T-helper 2 cell treated with Interferon-gamma antibody and Interleukin-4, amounts not matched to agents 100 ng/mL and 5 ng/mL, for 36 hours (primary cell): ENCODE measurements around the gene PPIL3. TPM values are rescaled to one million over a fixed set of nuclear protein-coding genes. Genes with fewer than 3 reads are reported as not detected.

Experiments used
- intact Hi-C: fragments of 100-400 bp; cut with micrococcal nuclease; formaldehyde crosslinking; loops from one replicate; pipeline ENCODE4 v1.15.1; 2023
- total RNA-seq: library from RNA; stranded (reverse); gene quantifications from 2 replicates; pipeline ENCODE4 v1.2.3, GENCODE V29; 2022

PPIL3 gene
- total RNA-seq, result 43.7 and 48.6 TPM in 2 replicates

GRCh38 chr2:200888704-200889625, at the start of gene PPIL3, which contains the start of gene NIF3L1:
Gene PPIL3 (minus strand): TSS chr2:200889077. CDS start chr2:200887615, 1,462 bp downstream.
Gene NIF3L1 (plus strand): TSS chr2:200889371. CDS start chr2:200891944, 2,573 bp downstream.
- intact Hi-C loops, result loop anchor here (1.0 to 10.0 kb wide), 12 partner anchors 12 to 562 kb away; partner anchors contain the start of genes BZW1, CFLAR, CLK1 and HYCC2

DNA sequence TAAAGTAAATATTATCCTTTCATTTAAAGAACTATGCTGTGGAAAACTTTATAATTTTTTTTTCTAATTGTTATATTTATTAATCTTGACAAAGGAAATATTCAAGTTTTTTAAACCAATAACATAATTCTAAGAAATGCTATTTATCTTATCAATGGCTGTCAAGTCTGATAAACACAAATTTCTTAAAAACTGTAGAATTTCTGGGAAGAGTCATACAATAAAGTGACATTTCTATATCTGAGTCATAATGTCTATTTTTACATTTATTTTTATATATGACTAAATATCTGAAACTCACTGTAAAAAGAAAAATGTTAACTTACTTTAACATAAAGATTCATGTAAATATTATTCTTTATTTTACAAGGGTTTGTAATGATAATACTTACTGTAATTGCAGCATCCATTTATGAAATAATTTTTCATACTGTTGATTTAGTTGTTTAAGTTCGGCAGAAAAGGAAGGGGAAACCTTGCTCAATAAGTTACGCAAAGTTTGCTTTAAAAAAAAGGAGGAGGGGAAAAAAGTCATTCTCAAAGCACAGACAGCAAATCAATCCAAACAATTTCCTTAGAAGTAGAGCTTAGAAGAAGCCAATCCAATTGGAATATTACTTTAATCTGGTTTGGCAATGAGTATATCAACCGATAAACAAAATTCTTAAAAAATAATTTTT, 42.2 kb upstream of the PPIL3 start:
- intact Hi-C loops, result no loop called here

DNA sequence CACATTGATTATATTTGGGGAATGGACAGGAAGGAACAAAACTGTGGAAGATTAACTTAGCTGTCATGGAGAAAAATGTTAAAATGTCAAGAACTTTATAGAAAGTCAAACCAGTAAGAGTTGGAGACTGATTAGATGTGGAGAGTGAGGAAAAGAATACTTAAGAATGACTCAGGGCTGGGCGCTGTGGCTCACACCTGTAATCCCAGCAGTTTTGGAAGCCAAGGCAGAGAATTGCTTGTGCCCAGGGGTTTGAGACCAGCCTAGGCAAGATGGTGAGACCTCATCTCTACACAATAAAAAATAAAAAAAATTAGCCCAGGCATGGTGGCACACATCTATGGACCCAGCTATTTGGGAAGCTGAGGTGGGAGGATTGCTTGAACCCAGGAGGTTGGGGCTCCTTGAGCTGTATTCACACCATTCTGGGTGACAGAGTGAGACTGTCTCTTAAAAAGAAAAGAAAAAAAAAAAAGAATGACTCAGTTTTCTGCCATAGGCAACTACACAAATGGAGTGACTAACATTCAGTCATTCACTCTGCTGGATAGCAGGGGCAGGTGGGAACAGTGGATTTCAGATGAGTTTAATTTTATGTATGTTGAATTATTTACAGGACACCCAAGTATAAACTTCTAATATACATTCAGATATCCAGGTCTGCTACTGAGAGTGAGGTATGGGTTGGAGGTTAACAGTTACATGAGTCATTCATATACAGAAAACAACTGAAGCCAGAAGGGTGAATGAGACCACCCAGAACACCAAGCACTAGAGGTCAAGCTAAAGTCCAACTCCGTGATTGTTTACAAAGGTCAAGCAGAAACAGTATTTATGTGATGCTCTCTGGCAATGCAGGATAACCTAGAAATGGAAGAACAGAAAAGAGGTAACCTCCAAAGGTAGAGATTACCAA, 40.7 kb upstream of the PPIL3 start:
- intact Hi-C loops, result no loop called here

DNA sequence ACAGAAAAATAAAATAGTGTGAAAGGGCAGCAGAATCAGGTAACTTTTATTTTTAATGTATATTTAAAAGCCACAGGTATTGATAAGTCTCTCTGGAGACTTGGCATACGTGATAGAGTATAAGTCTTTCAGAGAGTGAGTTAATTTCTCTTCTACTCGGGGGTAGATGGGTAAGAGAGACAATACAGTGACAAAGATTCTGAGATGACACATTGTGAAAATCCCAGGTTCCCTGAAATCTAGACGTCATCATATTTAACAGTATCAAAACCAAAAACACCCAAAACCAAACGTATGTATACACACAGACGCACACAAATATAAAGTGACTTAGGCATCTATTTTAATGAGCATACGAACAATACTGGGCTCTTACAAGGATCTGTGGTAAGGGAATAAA, 33.6 kb upstream of the PPIL3 start:
- intact Hi-C loops, result no loop called here

- intact Hi-C loops, result no loop called here
These were observed 24.8 kb upstream of the PPIL3 start for GRCh38 chr2:200913654-200914053.

GRCh38 chr2:200909958-200910357, 21.1 kb upstream of the PPIL3 start:
- intact Hi-C loops, result no loop called here

DNA sequence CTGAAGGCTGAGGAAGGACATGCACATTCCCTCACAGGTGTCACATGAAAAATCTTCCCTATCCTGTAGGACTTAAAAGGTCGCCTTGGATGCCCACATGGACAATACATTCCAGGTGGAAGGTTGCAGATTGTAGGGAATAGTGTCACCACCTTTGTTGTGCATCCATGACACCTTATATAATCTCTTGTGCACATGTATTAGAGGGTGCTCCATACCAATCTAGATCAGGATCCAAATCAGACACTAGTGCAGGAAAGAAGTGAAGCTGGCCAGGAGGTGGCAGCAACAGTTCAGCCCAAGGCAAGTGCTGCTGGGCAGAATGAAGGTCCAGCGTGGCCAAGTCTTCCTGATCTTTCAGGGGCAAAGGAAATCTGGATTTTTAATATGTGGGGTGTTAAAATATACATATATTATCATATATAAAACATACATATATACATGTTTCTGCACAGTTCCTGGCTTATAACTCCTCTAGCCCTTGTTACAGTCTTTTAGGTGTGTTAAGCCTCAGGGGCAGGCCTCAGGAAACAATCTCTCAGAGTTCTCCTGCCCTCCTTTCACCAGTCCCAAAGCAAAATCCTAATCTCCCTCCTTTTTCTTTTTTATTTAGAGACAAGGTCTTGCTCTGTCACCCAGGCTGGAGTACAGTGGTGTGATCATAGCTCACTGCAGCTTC, 16.9 kb upstream of the PPIL3 start:
- intact Hi-C loops, result loop anchor here (1.0 kb wide), 3 partner anchors 253 to 327 kb away; no protein-coding TSS in a partner anchor

DNA sequence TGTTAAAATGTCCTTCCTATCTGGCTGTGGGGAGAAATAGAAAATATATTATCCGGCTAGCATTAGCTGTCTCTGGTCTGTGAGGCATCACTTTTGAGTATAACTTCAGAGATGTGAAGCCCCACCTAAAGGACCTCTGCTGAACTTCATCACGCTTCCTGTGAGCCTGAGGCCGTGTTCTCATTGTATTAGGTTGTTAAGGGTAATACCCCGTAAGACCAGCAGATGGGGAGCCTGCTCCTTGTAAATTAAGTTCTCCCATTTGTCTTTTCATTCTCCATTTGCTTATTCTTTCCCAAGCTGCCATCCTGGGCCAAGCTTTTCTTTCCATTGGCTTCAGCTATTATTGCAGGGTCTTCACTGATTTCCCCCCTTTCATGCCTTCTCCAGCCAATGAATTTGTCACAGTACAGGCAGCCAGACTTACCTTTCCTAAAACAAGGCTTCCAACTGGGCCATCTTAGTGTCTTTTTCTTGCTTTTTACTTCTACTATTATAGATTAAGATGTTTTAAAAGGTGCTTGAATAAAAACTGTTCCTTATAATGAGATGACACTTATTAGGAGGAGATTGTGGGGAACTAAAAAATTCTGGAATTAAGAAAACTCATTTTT, 12.7 kb upstream of the PPIL3 start:
- intact Hi-C loops, result loop anchor here (1.0 to 5.0 kb wide), 8 partner anchors 12 to 332 kb away; partner anchors contain the start of genes CFLAR, NIF3L1, ORC2 and PPIL3

DNA sequence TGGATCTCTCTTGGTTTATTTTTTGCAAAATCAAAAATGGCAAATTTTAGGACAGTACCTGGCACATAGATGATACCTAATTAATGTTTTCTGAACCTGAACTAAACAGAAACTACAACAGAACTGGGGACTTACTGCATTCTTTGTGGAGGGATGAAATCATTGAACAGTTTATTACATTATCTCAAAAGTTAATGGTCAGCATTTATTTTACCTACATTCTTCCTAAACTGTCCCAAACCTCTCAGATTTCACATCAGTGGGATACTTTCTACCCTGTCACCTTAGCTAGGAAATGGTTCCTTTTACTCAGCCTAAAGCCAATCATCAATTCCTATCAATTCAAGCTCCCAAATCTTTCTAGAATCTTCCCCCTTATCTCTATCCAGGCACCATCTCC, 10.6 kb upstream of the PPIL3 start:
- intact Hi-C loops, result no loop called here

DNA sequence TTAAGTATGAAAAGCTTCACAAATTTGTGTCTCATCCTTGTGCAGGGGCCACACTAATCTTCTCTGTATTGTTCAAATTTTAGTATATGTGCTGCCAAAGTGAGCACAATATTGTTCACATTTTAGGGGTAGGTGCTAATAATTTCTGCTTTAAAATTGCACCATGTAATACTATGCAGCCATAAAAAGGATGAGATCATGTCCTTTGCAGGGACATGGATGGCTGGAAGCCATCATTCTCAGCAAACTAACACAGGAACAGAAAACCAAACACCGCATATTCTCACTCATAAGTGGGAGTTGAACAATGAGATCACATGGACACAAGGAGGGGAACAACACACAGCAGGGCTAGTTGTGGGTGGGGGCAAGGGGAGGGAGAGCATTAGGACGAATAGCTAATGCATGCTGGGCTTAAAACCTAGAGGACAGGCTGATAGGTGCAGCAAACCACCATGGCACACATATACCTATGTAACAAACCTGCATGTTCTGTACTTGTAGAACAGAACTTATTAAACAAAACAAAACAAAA, 7.1 kb downstream of the PPIL3 start:
- intact Hi-C loops, result loop anchor here (10.0 kb wide), 1 partner anchor 507 kb away; no protein-coding TSS in a partner anchor

GRCh38 chr2:200878289-200878880, 10.5 kb downstream of the PPIL3 start:
- intact Hi-C loops, result no loop called here

GRCh38 chr2:200877443-200877842, 11.4 kb downstream of the PPIL3 start:
- intact Hi-C loops, result no loop called here

DNA sequence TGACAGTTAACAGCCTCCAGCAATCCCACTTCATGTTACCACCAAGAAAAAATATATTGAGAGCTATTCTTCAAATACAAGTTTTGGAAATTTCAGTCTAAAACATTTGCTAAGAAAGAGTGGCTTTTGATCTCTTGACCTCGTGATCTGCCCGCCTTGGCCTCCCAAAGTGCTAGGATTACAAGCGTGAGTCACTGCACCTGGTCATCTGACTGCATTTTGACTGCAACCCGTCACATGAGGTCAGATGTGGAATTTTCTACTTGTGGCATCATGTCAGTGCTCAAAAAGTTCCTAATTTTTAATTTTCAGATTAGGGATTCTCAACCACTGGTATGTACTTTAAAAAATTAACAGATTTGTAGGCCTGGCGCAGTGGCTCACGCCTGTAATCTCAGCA, 15.3 kb downstream of the PPIL3 start:
- intact Hi-C loops, result no loop called here

DNA sequence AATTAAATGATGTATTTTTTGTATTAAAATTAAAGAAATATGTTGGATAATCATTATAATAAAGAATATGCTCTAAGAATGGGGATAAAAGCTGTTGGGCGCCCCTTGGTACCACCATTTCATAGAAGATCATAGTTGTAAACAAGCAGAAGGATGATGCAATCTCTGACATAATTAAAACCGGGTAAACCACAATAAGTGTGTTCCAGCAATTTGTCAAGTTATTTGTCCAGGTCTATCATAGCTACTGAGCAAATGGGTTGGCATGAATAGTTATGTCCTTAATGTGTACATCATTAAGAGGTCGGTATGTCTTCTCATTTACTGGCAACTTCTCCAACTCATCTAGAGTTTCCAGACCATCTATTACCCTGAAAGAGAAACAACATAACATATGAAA, 17.7 kb downstream of the PPIL3 start:
- intact Hi-C loops, result no loop called here

GRCh38 chr2:200869014-200869413, 19.9 kb downstream of the PPIL3 start:
- intact Hi-C loops, result loop anchor here (10.0 kb wide), 2 partner anchors 914 to 1396 kb away; partner anchors contain the start of genes MAIP1, NOP58 and TYW5

- intact Hi-C loops, result loop anchor here (1.0 to 10.0 kb wide), 8 partner anchors 25 to 1400 kb away; partner anchors contain the start of genes BZW1, HYCC2, MAIP1 and NIF3L1
These were observed 24.5 kb downstream of the PPIL3 start, which contains the start of gene CLK1 for GRCh38 chr2:200864176-200865034. Gene CLK1 (minus strand): TSS chr2:200864658. CDS start chr2:200861862, 2,796 bp downstream.

DNA sequence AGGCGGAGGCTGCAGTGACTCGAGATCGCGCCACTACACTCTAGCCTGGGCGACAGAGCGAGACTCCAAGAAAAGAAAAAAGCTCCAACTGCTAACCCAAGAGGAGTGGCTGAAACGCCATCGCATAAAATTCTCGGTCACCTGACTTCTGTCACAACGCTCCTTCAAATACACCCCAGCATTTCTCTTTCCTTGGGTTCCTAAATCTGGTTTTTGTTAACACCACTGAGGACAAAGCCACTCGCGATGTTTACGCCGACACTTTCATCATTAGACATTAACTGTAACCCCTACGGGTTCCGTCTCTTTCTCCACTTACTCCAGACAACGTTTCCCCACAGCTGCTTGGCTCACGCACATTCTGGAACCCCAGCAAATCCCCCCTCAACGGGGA, 25.1 kb downstream of the PPIL3 start:
- intact Hi-C loops, result loop anchor here (1.0 to 10.0 kb wide), 10 partner anchors 26 to 1401 kb away; partner anchors contain the start of genes BZW1, HYCC2, MAIP1 and NIF3L1
